Esophagus (tissue), 2 donors: ENCODE data around the gene LGR6. TPM values are rescaled to one million over a fixed set of nuclear protein-coding genes. Genes with fewer than 3 reads are reported as not detected.

ENCODE experiments used
- H3K27ac ChIP-seq, 2 donors: one replicate each; pipeline ENCODE4 v1.5.1; 2013; ENCODE audit warnings: low read depth in 2 of 2, mild to moderate bottlenecking in 2 of 2, inconsistent platforms in 1 of 2, low read length in 1 of 2, moderate library complexity in 1 of 2
- H3K27me3 ChIP-seq, 2 donors: one replicate each; pipeline ENCODE4 v1.6.1; 2013; ENCODE audit warnings: low read length in 2 of 2, control low read depth in 1 of 2, mild to moderate bottlenecking in 1 of 2; ENCODE audit not compliant: insufficient read depth in 2 of 2, control insufficient read depth in 1 of 2
- H3K36me3 ChIP-seq, 2 donors: one replicate each; pipeline ENCODE4 v1.6.1; 2013; ENCODE audit warnings: low read length in 1 of 2; ENCODE audit not compliant: control insufficient read depth in 2 of 2, insufficient read depth in 2 of 2
- H3K4me1 ChIP-seq, 2 donors: one replicate each; pipeline ENCODE4 v1.6.1; 2013; ENCODE audit warnings: low read length in 1 of 2; ENCODE audit not compliant: control insufficient read depth in 2 of 2, insufficient read depth in 2 of 2
- H3K4me3 ChIP-seq, 2 donors: one replicate each; pipeline ENCODE4 v1.5.1; 2013; ENCODE audit warnings: low read length in 2 of 2, mild to moderate bottlenecking in 2 of 2, low read depth in 1 of 2, moderate library complexity in 1 of 2
- H3K9me3 ChIP-seq, 2 donors: one replicate each; pipeline ENCODE4 v1.6.1; 2013; ENCODE audit warnings: mild to moderate bottlenecking in 2 of 2, low read depth in 1 of 2, low read length in 1 of 2, moderate library complexity in 1 of 2; ENCODE audit not compliant: control insufficient read depth in 2 of 2, insufficient read depth in 1 of 2
- WGBS, 2 donors: extraction: QIAGEN DNeasy Blood & Tissue Kit; methylation state at CpG; one replicate each; pipeline ENCODE4 v1.1.7; 2013; 5-methylcytosine and 5-hydroxymethylcytosine counted together
- polyA plus RNA-seq, 2 donors: library from polyadenylated mRNA; stranded (reverse); fragments of 200-250 nt; gene quantifications; one replicate each; pipeline ENCODE4 v1.2.3, GENCODE V29; 2013
- donor health status: healthy with polysubstance abuse.
- donor health status: Bipolar disorder and iron deficiency.

The LGR6 gene
- polyA plus RNA-seq, 2 donors, result 4.2 to 6.3 TPM

- Histone ChIP-seq H3K36me3 (no peaks in the 10 kb centered on the region), H3K27me3 (peaks cover 0 to 5% of the 10 kb centered on the region in 2 donors), H3K4me1 (peaks cover 3 to 6% of the 10 kb centered on the region in 2 donors), H3K4me3 (no peak overlapping the region), H3K27ac (no peak overlapping the region), H3K9me3 (no peaks in the 10 kb centered on the region)
- 83 to 91% methylated on average over 1 of the region's 1 CpG for WGBS, 2 donors
Measured at GRCh38 chr1:202287196-202287595, 93.6 kb downstream of the LGR6 start.

GRCh38 chr1:202288177-202288576 is 94.6 kb downstream of the LGR6 start:
- no peaks in the 10 kb centered on the region for H3K9me3 ChIP-seq
- H3K36me3 ChIP-seq, result no peaks in the 10 kb centered on the region
- H3K4me3 ChIP-seq, result no peak overlapping the region
- no peak overlapping the region for H3K27ac ChIP-seq
- H3K4me1 ChIP-seq, result peaks cover 3 to 6% of the 10 kb centered on the region in 2 donors
- 78 to 91% methylated on average over 3 of the region's 3 CpGs for WGBS, 2 donors
- peaks cover 0 to 5% of the 10 kb centered on the region in 2 donors for H3K27me3 ChIP-seq

- WGBS, 2 donors, result 81 to 86% methylated on average over 4 of the region's 4 CpGs
- H3K9me3 ChIP-seq, result no peaks in the 10 kb centered on the region
- no peaks in the 10 kb centered on the region for H3K4me1 ChIP-seq
- no peak overlapping the region for H3K27ac ChIP-seq
- peaks cover 0 to 5% of the 10 kb centered on the region in 2 donors for H3K27me3 ChIP-seq
- H3K4me3 ChIP-seq, result no peak overlapping the region
- H3K36me3 ChIP-seq, result no peaks in the 10 kb centered on the region
Measured at GRCh38 chr1:202289009-202289408, 95.4 kb downstream of the LGR6 start.

GRCh38 chr1:202291001-202291400 is 97.4 kb downstream of the LGR6 start:
- no peaks in the 10 kb centered on the region for H3K4me1 ChIP-seq
- H3K4me3 ChIP-seq, result no peak overlapping the region
- peaks cover 0 to under 1% of the 10 kb centered on the region in 2 donors for H3K27me3 ChIP-seq
- H3K27ac ChIP-seq, result no peak overlapping the region
- WGBS, 2 donors, result 63% methylated on average over 2 of the region's 2 CpGs
- H3K36me3 ChIP-seq, result no peaks in the 10 kb centered on the region
- no peaks in the 10 kb centered on the region for H3K9me3 ChIP-seq

- no peak overlapping the region for H3K27ac ChIP-seq
- no peaks in the 10 kb centered on the region for H3K27me3 ChIP-seq
- H3K4me1 ChIP-seq, result no peaks in the 10 kb centered on the region
- H3K9me3 ChIP-seq, result no peaks in the 10 kb centered on the region
- H3K36me3 ChIP-seq, result no peaks in the 10 kb centered on the region
- no peak overlapping the region for H3K4me3 ChIP-seq
- WGBS, 2 donors, result 56 to 72% methylated on average over 5 of the region's 5 CpGs
Measured at GRCh38 chr1:202291961-202292712, 98.5 kb downstream of the LGR6 start.

GRCh38 chr1:202292773-202293172 is 99.2 kb downstream of the LGR6 start:
- H3K36me3 ChIP-seq, result no peaks in the 10 kb centered on the region
- no peaks in the 10 kb centered on the region for H3K27me3 ChIP-seq
- WGBS, 2 donors, result 94 to 100% methylated on average over 1 of the region's 1 CpG
- no peaks in the 10 kb centered on the region for H3K9me3 ChIP-seq
- H3K4me3 ChIP-seq, result no peak overlapping the region
- H3K27ac ChIP-seq, result no peak overlapping the region
- H3K4me1 ChIP-seq, result no peaks in the 10 kb centered on the region

GRCh38 chr1:202293569-202293968 is 100.0 kb downstream of the LGR6 start:
- no peaks in the 10 kb centered on the region for H3K27me3 ChIP-seq
- no peaks in the 10 kb centered on the region for H3K9me3 ChIP-seq
- no peaks in the 10 kb centered on the region for H3K36me3 ChIP-seq
- 76 to 78% methylated on average over 4 of the region's 4 CpGs for WGBS, 2 donors
- H3K27ac ChIP-seq, result no peak overlapping the region
- H3K4me3 ChIP-seq, result no peak overlapping the region
- no peaks in the 10 kb centered on the region for H3K4me1 ChIP-seq

GRCh38 chr1:202302166-202302565 is 108.6 kb downstream of the LGR6 start:
- no peaks in the 10 kb centered on the region for H3K4me1 ChIP-seq
- no peaks in the 10 kb centered on the region for H3K27me3 ChIP-seq
- H3K9me3 ChIP-seq, result no peaks in the 10 kb centered on the region
- 93 to 95% methylated on average over 9 of the region's 9 CpGs for WGBS, 2 donors
- H3K36me3 ChIP-seq, result no peaks in the 10 kb centered on the region
- H3K4me3 ChIP-seq, result no peak overlapping the region
- no peak overlapping the region for H3K27ac ChIP-seq

- 78 to 82% methylated on average over 9 of the region's 9 CpGs for WGBS, 2 donors
- Histone ChIP-seq H3K27me3 (no peaks in the 10 kb centered on the region), H3K4me1 (no peaks in the 10 kb centered on the region), H3K27ac (no peak overlapping the region), H3K36me3 (no peaks in the 10 kb centered on the region), H3K4me3 (no peak overlapping the region), H3K9me3 (no peaks in the 10 kb centered on the region)
Measured at GRCh38 chr1:202304375-202304774, 110.8 kb downstream of the LGR6 start.

- no peaks in the 10 kb centered on the region for H3K4me1 ChIP-seq
- H3K9me3 ChIP-seq, result no peaks in the 10 kb centered on the region
- H3K27me3 ChIP-seq, result no peaks in the 10 kb centered on the region
- no peak overlapping the region for H3K4me3 ChIP-seq
- H3K27ac ChIP-seq, result no peak overlapping the region
- WGBS, 2 donors, result 55 to 66% methylated on average over 1 of the region's 1 CpG
- no peaks in the 10 kb centered on the region for H3K36me3 ChIP-seq
Measured at GRCh38 chr1:202305168-202305567, 111.6 kb downstream of the LGR6 start.
